Left forelimb (tissue), 1 donor: Measurements from ENCODE around the gene KIF18B.
"Not testable (repeated sequence)": the region's sequence is repeated elsewhere in the genome, so short reads cannot be mapped to it uniquely, and the experiment has no call there.

Experiments used
- DNase-seq: peaks from one replicate; pipeline ENCODE4 v3.0.0-alpha.2; 2018; ENCODE audit warnings: low spot score

KIF18B gene

GRCh38 chr17:44969144-44969780, 21.7 kb upstream of the KIF18B start:
- no peak for DNase-seq

- DNase-seq, result peak; percentile 93
Measured at GRCh38 chr17:44968225-44969143, 20.9 kb upstream of the KIF18B start, which contains the start of gene C1QL1. C1QL1 (minus strand) TSS chr17:44968303; CDS start chr17:44968048, 255 bp downstream.

GRCh38 chr17:44967907-44968224, 20.3 kb upstream of the KIF18B start:
- no peak for DNase-seq

GRCh38 chr17:44967026-44967906, 19.7 kb upstream of the KIF18B start:
- no peak for DNase-seq

- no peak for DNase-seq
Measured at GRCh38 chr17:44966348-44967025, 18.9 kb upstream of the KIF18B start.

- no peak for DNase-seq
Measured at GRCh38 chr17:44965481-44966234, 18.1 kb upstream of the KIF18B start.

GRCh38 chr17:44961921-44962350, 14.4 kb upstream of the KIF18B start:
- no peak for DNase-seq

GRCh38 chr17:44960691-44961090, 13.1 kb upstream of the KIF18B start:
- no peak for DNase-seq

GRCh38 chr17:44959821-44960531, 12.4 kb upstream of the KIF18B start:
- DNase-seq, result peak; percentile 65

GRCh38 chr17:44956998-44957981, 9.7 kb upstream of the KIF18B start:
- DNase-seq, result peak; percentile 37

GRCh38 chr17:44955674-44956425, 8.3 kb upstream of the KIF18B start:
- DNase-seq, result peak; percentile 55

GRCh38 chr17:44952946-44953475, 5.4 kb upstream of the KIF18B start:
- DNase-seq, result peak; percentile 53

- peak; percentile 4 for DNase-seq
Measured at GRCh38 chr17:44948315-44948795, 782 bp upstream of the KIF18B start.

- DNase-seq, result not testable (repeated sequence)
Measured at GRCh38 chr17:44945652-44946051, 1.9 kb downstream of the KIF18B start.

- no peak for DNase-seq
Measured at GRCh38 chr17:44942456-44942855, 5.1 kb downstream of the KIF18B start.

GRCh38 chr17:44941712-44942331, 5.8 kb downstream of the KIF18B start:
- DNase-seq, result no peak

- no peak for DNase-seq
Measured at GRCh38 chr17:44940768-44941167, 6.8 kb downstream of the KIF18B start.
